CD14-positive monocyte (primary cell): ENCODE data around the gene RALBP1. TPM values are rescaled to one million over a fixed set of nuclear protein-coding genes. Genes with fewer than 3 reads are reported as not detected.

Source experiments
- DNase-seq, 3 donors: peaks; one replicate each; pipeline ENCODE4 v3.0.0-alpha.2; 2011 to 2022
- H2AFZ ChIP-seq: 2 replicates; pipeline ENCODE4 v1.6.0; 2012; ENCODE audit warnings: mild to moderate bottlenecking, low read depth, low read length, inconsistent platforms; ENCODE audit not compliant: insufficient read depth, poor library complexity, severe bottlenecking
- H3K27ac ChIP-seq, 2 donors: 1 replicate in 1 of 2; 2 replicates in 1 of 2; pipeline ENCODE4 v1.5.1; 2012 to 2013; ENCODE audit warnings: low read length in 2 of 2, control low read depth in 1 of 2, inconsistent platforms in 1 of 2, low read depth in 1 of 2, mild to moderate bottlenecking in 1 of 2
- H3K27me3 ChIP-seq, 2 donors: one replicate each; pipeline versions ENCODE4 v1.6.0 to v1.6.1; 2011 to 2013; ENCODE audit warnings: low read length in 2 of 2; ENCODE audit not compliant: control insufficient read depth in 2 of 2, insufficient read depth in 2 of 2
- H3K36me3 ChIP-seq, 2 donors: replicated peaks in 1 of 2; 1 replicate in 1 of 2; 2 replicates in 1 of 2; pipeline versions ENCODE4 v1.5.1 to v1.6.1; 2012 to 2013; ENCODE audit warnings: low read length in 2 of 2, control low read depth in 1 of 2, inconsistent platforms in 1 of 2, mild to moderate bottlenecking in 1 of 2; ENCODE audit not compliant: insufficient read depth in 2 of 2, control insufficient read depth in 1 of 2
- H3K4me1 ChIP-seq, 2 donors: 1 replicate in 1 of 2; 2 replicates in 1 of 2; pipeline versions ENCODE4 v1.5.1 to v1.6.1; 2012 to 2013; ENCODE audit warnings: low read length in 2 of 2, control low read depth in 1 of 2, inconsistent platforms in 1 of 2, mild to moderate bottlenecking in 1 of 2, moderate library complexity in 1 of 2; ENCODE audit not compliant: insufficient read depth in 2 of 2, control insufficient read depth in 1 of 2
- H3K4me2 ChIP-seq: replicated peaks from 2 replicates; pipeline ENCODE3; 2012; ENCODE audit warnings: low read length, moderate library complexity, mild to moderate bottlenecking; ENCODE audit not compliant: poor library complexity, severe bottlenecking; ENCODE audit errors: extremely low read depth
- H3K4me3 ChIP-seq, 3 experiments: fragments of 200-600 bp in 1 of 3; sonication (generic) in 1 of 3; replicated peaks in 1 of 3; 1 replicate in 2 of 3; 2 replicates in 1 of 3; pipeline ENCODE4 v1.5.1; 2011 to 2013; ENCODE audit warnings: low read length in 3 of 3, mild to moderate bottlenecking in 3 of 3, control low read depth in 2 of 3, low read depth in 2 of 3, inconsistent platforms in 1 of 3, moderate library complexity in 1 of 3
- H3K79me2 ChIP-seq: 2 replicates; pipeline ENCODE4 v1.6.0; 2012; ENCODE audit warnings: mild to moderate bottlenecking, control low read depth, inconsistent platforms, low read length, moderate library complexity; ENCODE audit not compliant: insufficient read depth
- H3K9ac ChIP-seq: 2 replicates; pipeline ENCODE4 v1.6.0; 2017; ENCODE audit warnings: low read length, mild to moderate bottlenecking; ENCODE audit not compliant: insufficient read depth, poor library complexity, severe bottlenecking
- H3K9me3 ChIP-seq, 2 donors: replicated peaks in 1 of 2; 1 replicate in 1 of 2; 2 replicates in 1 of 2; pipeline versions ENCODE4 v1.5.1 to v1.6.1; 2012 to 2013; ENCODE audit warnings: low read length in 2 of 2, control low read depth in 1 of 2; ENCODE audit not compliant: control insufficient read depth in 1 of 2, insufficient read depth in 1 of 2
- H4K20me1 ChIP-seq: 2 replicates; pipeline ENCODE4 v1.6.0; 2012; ENCODE audit warnings: mild to moderate bottlenecking, low read length, control low read depth, moderate library complexity; ENCODE audit not compliant: insufficient read depth
- H3K27ac Mint-ChIP-seq, 7 donors: one replicate each; pipeline ENCODE4 v1.8.0; 2020; ENCODE audit warnings: mild to moderate bottlenecking in 7 of 7, mixed read lengths in 7 of 7, moderate library complexity in 6 of 7, inconsistent platforms in 2 of 7
- H3K27me3 Mint-ChIP-seq, 3 donors: one replicate each; pipeline ENCODE4 v1.8.0; 2021 to 2022; ENCODE audit warnings: low read depth in 3 of 3, mild to moderate bottlenecking in 3 of 3, mixed read lengths in 3 of 3, moderate library complexity in 3 of 3, inconsistent platforms in 1 of 3
- H3K36me3 Mint-ChIP-seq, 2 donors: one replicate each; pipeline ENCODE4 v1.8.0; 2020; ENCODE audit warnings: mixed read lengths in 2 of 2, inconsistent platforms in 1 of 2, mild to moderate bottlenecking in 1 of 2
- H3K4me1 Mint-ChIP-seq: one replicate; pipeline ENCODE4 v1.8.0; 2020; ENCODE audit warnings: mild to moderate bottlenecking, mixed read lengths
- H3K4me3 Mint-ChIP-seq, 2 donors: one replicate each; pipeline ENCODE4 v1.8.0; 2020; ENCODE audit warnings: mild to moderate bottlenecking in 2 of 2, mixed read lengths in 2 of 2, moderate library complexity in 1 of 2
- H3K9me3 Mint-ChIP-seq, 7 donors: one replicate each; pipeline ENCODE4 v1.8.0; 2020 to 2022; ENCODE audit warnings: mixed read lengths in 7 of 7, mild to moderate bottlenecking in 6 of 7, moderate library complexity in 6 of 7, inconsistent platforms in 2 of 7
- CTCF ChIP-seq: fragments of 200-600 bp; IDR thresholded peaks from one replicate; pipeline ENCODE4 v1.8.0; 2022; ENCODE audit warnings: antibody characterized with exemption, mild to moderate bottlenecking
- WGBS: methylation state at CpG from one replicate; pipeline ENCODE4 v1.1.5; 2013; ENCODE audit warnings: missing lambda C conversion rate; ENCODE audit not compliant: insufficient coverage; 5-methylcytosine and 5-hydroxymethylcytosine counted together
- intact Hi-C, 2 donors: fragments of 100-400 bp; cut with micrococcal nuclease; formaldehyde crosslinking; loops; one replicate each; pipeline versions ENCODE4 v1.15.0 to v1.15.1; 2023
- polyA plus RNA-seq, 3 donors: library from polyadenylated mRNA; depleted of rRNA in 1 of 3; unstranded in 2 of 3; stranded (reverse) in 1 of 3; fragments of 300-500 nt in 2 of 3; fragments of >200 nt in 1 of 3; fragmentation: Illumina TruSeq in 2 of 3; gene quantifications; 1 replicate in 2 of 3; 2 replicates in 1 of 3; pipeline ENCODE4 v1.2.3, GENCODE V29; 2012 to 2021

The RALBP1 gene
- polyA plus RNA-seq, 3 donors, result 21.5 to 36.0 (median 32.8) TPM

GRCh38 chr18:9563331-9563730 lies 88.0 kb downstream of the RALBP1 start:
- Histone ChIP-seq H3K36me3 (peaks cover 50 to 97% of the 10 kb centered on the region in 2 donors), H3K4me2 (no peak overlapping the region), H3K27me3 (no peaks in the 10 kb centered on the region), H3K9me3 (no peaks in the 10 kb centered on the region), H3K4me3 (no peak overlapping the region), H3K9ac (no peak overlapping the region), H3K79me2 (no peaks in the 10 kb centered on the region), H3K27ac (peak overlapping the region in 1 of 2 donors; percentile 17), H3K4me1 (peaks cover 14 to 22% of the 10 kb centered on the region in 2 donors), H4K20me1 (peaks cover 4% of the 10 kb centered on the region), H2AFZ (no peak overlapping the region)
- H3K4me1 Mint-ChIP-seq, result peaks cover 37% of the 10 kb centered on the region
- H3K27ac Mint-ChIP-seq, result peak overlapping the region in 4 of 7 donors; percentile 8 to 51 (median 22)
- H3K27me3 Mint-ChIP-seq, result no peaks in the 10 kb centered on the region
- no peak overlapping the region for H3K4me3 Mint-ChIP-seq
- intact Hi-C loops, result no loop called here
- H3K36me3 Mint-ChIP-seq, result peaks cover 60 to 73% of the 10 kb centered on the region in 2 donors
- DNase-seq, result peak; percentile 3 to 18 (median 16)
- H3K9me3 Mint-ChIP-seq, result no peaks in the 10 kb centered on the region
- no peak for TF ChIP-seq CTCF
- 100% methylated on average over 1 of the region's 4 CpGs for WGBS

- no peak overlapping the region for H3K4me2 ChIP-seq
- peaks cover 52 to 97% of the 10 kb centered on the region in 2 donors for H3K36me3 ChIP-seq
- no peak for DNase-seq
- H2AFZ ChIP-seq, result no peak overlapping the region
- H3K27ac ChIP-seq, result no peak overlapping the region
- Mint-ChIP-seq H3K9me3 (no peaks in the 10 kb centered on the region), H3K36me3 (peaks cover 55 to 72% of the 10 kb centered on the region in 2 donors), H3K4me3 (no peak overlapping the region), H3K27ac (peak overlapping the region in 1 of 7 donors; percentile 1), H3K27me3 (no peaks in the 10 kb centered on the region), H3K4me1 (peaks cover 32% of the 10 kb centered on the region)
- intact Hi-C loops, result no loop called here
- TF ChIP-seq CTCF, result no peak
- H3K27me3 ChIP-seq, result no peaks in the 10 kb centered on the region
- peaks cover 14 to 22% of the 10 kb centered on the region in 2 donors for H3K4me1 ChIP-seq
- H4K20me1 ChIP-seq, result peaks cover 4% of the 10 kb centered on the region
- no peak overlapping the region for H3K9ac ChIP-seq
- no peaks in the 10 kb centered on the region for H3K79me2 ChIP-seq
- H3K9me3 ChIP-seq, result no peaks in the 10 kb centered on the region
- no peak overlapping the region for H3K4me3 ChIP-seq
- WGBS, result 92% methylated on average over 2 of the region's 2 CpGs
Measured at GRCh38 chr18:9565407-9565806, 90.1 kb downstream of the RALBP1 start.
